HepG2 (cell line): ENCODE measurements around the gene MRPL14. TPM values are rescaled to one million over a fixed set of nuclear protein-coding genes. Genes with fewer than 3 reads are reported as not detected.
A peak's percentile ranks its signal among the peaks of the same experiment; 100 is the strongest.

Source experiments
- BRCA1 ChIP-seq: sonication (generic); formaldehyde crosslinking; IDR thresholded peaks from 2 replicates; pipeline ENCODE4 v1.4.0; 2020; ENCODE audit warnings: missing genetic modification reagents
- ELF4 ChIP-seq: sonication (generic); formaldehyde crosslinking; IDR thresholded peaks from 2 replicates; pipeline ENCODE4 v1.5.0; 2020; ENCODE audit warnings: missing genetic modification reagents, mild to moderate bottlenecking, moderate library complexity, borderline replicate concordance
- KDM2A ChIP-seq: sonication (generic); formaldehyde crosslinking; IDR thresholded peaks from 2 replicates; pipeline ENCODE4 v1.4.0; 2020; ENCODE audit warnings: low read depth, missing genetic modification reagents, borderline replicate concordance
- NRL ChIP-seq: sonication (generic); formaldehyde crosslinking; IDR thresholded peaks from 2 replicates; pipeline ENCODE4 v1.5.0; 2020; ENCODE audit warnings: missing genetic modification reagents, mild to moderate bottlenecking, moderate library complexity, borderline replicate concordance
- polyA plus RNA-seq, 8 experiments: library from polyadenylated mRNA; depleted of rRNA in 3 of 8; stranded (reverse) in 7 of 8; unstranded in 1 of 8; fragments of >200 nt; fragmentation: Illumina TruSeq in 4 of 8; extraction: Trizol in 4 of 8; gene quantifications; 2 replicates each; pipeline versions ENCODE4 v1.2.1 to v1.2.3, GENCODE V29; 2011 to 2016; ENCODE audit warnings: low read depth in 4 of 8, missing spikeins in 1 of 8, mixed read lengths in 1 of 8; ENCODE audit not compliant: insufficient read depth in 1 of 8
- total RNA-seq, 5 experiments: library from RNA; depleted of rRNA; stranded (reverse); fragments of >200 nt; fragmentation: Illumina TruSeq; extraction: Trizol; gene quantifications; 2 replicates each; pipeline ENCODE4 v1.2.3, GENCODE V29; 2016; ENCODE audit warnings: low read depth in 1 of 5
- TF ChIP-seq, protein P1 (sequence below): sonication (generic); formaldehyde crosslinking; IDR thresholded peaks from 2 replicates; pipeline ENCODE4 v1.4.0; 2020; ENCODE audit warnings: missing genetic modification reagents
- TF ChIP-seq, protein P2 (sequence below): sonication (generic); formaldehyde crosslinking; IDR thresholded peaks from one replicate; pipeline ENCODE4 v1.5.1; 2020; ENCODE audit warnings: mild to moderate bottlenecking, missing genetic modification reagents; ENCODE audit errors: not compliant biosample characterization
- TF ChIP-seq, protein P3 (sequence below): sonication (generic); formaldehyde crosslinking; IDR thresholded peaks from 2 replicates; pipeline ENCODE4 v1.4.0; 2020; ENCODE audit warnings: missing genetic modification reagents
- TF ChIP-seq, protein P4 (sequence below), 2 experiments: IDR thresholded peaks; 2 replicates each; pipeline ENCODE4 v1.6.1; 2011 to 2012; ENCODE audit warnings: low read length in 2 of 2, borderline replicate concordance in 1 of 2, low read depth in 1 of 2, mild to moderate bottlenecking in 1 of 2, moderate library complexity in 1 of 2

The MRPL14 gene
- total and polyA plus RNA-seq, 2 of the 13 experiments (the other 11 are each of a cell fraction or from before 2014, with no cell fraction given), result 157 to 178 TPM

DNA sequence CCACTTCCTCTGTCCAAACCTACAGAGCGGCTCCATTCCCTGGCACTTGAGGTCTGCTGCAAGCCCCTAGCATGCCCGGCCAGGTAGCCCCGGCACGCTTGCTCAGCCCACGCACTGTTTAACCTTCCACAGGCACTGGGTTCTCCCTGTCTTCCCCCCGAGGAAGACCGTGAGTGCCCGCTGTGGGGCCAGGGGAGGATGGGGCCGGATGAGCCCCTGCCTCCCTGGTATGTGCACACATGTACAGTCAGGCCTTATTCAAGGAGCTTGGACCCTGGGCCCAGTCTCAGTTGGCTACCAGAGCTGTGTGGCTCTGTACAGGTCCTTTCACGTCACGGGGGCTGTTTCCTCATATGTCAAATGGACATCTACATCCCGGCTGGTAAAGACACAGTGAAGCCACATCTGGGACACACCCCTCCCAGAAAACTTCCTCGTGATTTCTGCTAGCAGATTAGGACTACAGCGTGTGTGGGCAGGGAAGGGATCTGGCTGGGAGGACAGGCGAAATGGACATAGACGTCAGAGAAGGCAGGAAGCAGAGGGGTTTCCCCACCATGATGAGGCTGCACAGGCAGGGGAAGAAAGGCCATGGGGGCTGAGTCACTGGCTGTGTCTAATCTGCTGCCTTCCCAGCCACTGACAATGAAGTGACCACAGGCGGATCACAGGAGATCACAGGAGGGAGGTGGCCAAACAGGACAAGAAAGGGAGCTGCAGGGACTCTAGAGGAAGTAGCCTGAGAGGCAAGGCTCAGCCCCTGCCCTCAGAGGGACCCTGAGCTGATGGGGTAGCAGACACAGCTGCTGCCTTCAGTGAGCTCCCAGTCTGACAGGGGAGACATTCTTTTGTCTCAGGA lies 62.9 kb downstream of the MRPL14 start (continued):
- TF ChIP-seq, protein P1, sequence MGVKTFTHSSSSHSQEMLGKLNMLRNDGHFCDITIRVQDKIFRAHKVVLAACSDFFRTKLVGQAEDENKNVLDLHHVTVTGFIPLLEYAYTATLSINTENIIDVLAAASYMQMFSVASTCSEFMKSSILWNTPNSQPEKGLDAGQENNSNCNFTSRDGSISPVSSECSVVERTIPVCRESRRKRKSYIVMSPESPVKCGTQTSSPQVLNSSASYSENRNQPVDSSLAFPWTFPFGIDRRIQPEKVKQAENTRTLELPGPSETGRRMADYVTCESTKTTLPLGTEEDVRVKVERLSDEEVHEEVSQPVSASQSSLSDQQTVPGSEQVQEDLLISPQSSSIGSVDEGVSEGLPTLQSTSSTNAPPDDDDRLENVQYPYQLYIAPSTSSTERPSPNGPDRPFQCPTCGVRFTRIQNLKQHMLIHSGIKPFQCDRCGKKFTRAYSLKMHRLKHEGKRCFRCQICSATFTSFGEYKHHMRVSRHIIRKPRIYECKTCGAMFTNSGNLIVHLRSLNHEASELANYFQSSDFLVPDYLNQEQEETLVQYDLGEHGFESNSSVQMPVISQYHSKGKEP (CRISPR knock-in tag), result no peak
- no peak for TF ChIP-seq KDM2A (CRISPR knock-in tag)
- no peak for TF ChIP-seq ELF4 (CRISPR knock-in tag)
- no peak for TF ChIP-seq NRL (CRISPR knock-in tag)
- TF ChIP-seq BRCA1, result no peak
- TF ChIP-seq, protein P2, sequence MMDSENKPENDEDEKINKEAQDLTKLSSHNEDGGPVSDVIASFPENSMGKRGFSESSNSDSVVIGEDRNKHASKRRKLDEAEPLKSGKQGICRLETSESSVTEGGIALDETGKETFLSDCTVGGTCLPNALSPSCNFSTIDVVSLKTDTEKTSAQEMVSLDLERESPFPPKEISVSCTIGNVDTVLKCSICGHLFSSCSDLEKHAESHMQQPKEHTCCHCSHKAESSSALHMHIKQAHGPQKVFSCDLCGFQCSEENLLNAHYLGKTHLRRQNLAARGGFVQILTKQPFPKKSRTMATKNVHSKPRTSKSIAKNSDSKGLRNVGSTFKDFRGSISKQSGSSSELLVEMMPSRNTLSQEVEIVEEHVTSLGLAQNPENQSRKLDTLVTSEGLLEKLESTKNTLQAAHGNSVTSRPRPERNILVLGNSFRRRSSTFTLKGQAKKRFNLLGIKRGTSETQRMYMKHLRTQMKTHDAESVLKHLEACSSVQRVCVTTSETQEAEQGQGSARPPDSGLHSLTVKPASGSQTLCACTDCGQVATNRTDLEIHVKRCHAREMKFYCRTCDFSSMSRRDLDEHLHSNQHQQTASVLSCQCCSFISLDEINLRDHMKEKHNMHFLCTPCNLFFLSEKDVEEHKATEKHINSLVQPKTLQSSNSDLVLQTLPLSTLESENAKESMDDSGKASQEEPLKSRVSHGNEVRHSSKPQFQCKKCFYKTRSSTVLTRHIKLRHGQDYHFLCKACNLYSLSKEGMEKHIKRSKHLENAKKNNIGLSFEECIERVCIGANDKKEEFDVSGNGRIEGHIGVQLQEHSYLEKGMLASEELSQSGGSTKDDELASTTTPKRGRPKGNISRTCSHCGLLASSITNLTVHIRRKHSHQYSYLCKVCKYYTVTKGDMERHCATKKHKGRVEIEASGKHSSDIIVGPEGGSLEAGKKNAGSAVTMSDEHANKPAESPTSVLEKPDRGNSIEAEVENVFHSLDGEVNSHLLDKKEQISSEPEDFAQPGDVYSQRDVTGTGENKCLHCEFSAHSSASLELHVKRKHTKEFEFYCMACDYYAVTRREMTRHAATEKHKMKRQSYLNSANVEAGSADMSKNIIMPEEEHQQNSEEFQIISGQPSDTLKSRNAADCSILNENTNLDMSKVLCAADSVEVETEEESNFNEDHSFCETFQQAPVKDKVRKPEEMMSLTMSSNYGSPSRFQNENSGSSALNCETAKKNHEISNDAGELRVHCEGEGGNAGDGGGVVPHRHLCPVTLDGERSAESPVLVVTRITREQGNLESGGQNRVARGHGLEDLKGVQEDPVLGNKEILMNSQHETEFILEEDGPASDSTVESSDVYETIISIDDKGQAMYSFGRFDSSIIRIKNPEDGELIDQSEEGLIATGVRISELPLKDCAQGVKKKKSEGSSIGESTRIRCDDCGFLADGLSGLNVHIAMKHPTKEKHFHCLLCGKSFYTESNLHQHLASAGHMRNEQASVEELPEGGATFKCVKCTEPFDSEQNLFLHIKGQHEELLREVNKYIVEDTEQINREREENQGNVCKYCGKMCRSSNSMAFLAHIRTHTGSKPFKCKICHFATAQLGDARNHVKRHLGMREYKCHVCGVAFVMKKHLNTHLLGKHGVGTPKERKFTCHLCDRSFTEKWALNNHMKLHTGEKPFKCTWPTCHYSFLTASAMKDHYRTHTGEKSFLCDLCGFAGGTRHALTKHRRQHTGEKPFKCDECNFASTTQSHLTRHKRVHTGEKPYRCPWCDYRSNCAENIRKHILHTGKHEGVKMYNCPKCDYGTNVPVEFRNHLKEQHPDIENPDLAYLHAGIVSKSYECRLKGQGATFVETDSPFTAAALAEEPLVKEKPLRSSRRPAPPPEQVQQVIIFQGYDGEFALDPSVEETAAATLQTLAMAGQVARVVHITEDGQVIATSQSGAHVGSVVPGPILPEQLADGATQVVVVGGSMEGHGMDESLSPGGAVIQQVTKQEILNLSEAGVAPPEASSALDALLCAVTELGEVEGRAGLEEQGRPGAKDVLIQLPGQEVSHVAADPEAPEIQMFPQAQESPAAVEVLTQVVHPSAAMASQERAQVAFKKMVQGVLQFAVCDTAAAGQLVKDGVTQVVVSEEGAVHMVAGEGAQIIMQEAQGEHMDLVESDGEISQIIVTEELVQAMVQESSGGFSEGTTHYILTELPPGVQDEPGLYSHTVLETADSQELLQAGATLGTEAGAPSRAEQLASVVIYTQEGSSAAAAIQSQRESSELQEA (CRISPR knock-in tag), result no peak
- TF ChIP-seq, protein P3, sequence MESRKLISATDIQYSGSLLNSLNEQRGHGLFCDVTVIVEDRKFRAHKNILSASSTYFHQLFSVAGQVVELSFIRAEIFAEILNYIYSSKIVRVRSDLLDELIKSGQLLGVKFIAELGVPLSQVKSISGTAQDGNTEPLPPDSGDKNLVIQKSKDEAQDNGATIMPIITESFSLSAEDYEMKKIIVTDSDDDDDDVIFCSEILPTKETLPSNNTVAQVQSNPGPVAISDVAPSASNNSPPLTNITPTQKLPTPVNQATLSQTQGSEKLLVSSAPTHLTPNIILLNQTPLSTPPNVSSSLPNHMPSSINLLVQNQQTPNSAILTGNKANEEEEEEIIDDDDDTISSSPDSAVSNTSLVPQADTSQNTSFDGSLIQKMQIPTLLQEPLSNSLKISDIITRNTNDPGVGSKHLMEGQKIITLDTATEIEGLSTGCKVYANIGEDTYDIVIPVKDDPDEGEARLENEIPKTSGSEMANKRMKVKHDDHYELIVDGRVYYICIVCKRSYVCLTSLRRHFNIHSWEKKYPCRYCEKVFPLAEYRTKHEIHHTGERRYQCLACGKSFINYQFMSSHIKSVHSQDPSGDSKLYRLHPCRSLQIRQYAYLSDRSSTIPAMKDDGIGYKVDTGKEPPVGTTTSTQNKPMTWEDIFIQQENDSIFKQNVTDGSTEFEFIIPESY (CRISPR knock-in tag), result 0 out of 2 replicates have a peak, but pooled peaks have one; percentile 10
- TF ChIP-seq, protein P4, sequence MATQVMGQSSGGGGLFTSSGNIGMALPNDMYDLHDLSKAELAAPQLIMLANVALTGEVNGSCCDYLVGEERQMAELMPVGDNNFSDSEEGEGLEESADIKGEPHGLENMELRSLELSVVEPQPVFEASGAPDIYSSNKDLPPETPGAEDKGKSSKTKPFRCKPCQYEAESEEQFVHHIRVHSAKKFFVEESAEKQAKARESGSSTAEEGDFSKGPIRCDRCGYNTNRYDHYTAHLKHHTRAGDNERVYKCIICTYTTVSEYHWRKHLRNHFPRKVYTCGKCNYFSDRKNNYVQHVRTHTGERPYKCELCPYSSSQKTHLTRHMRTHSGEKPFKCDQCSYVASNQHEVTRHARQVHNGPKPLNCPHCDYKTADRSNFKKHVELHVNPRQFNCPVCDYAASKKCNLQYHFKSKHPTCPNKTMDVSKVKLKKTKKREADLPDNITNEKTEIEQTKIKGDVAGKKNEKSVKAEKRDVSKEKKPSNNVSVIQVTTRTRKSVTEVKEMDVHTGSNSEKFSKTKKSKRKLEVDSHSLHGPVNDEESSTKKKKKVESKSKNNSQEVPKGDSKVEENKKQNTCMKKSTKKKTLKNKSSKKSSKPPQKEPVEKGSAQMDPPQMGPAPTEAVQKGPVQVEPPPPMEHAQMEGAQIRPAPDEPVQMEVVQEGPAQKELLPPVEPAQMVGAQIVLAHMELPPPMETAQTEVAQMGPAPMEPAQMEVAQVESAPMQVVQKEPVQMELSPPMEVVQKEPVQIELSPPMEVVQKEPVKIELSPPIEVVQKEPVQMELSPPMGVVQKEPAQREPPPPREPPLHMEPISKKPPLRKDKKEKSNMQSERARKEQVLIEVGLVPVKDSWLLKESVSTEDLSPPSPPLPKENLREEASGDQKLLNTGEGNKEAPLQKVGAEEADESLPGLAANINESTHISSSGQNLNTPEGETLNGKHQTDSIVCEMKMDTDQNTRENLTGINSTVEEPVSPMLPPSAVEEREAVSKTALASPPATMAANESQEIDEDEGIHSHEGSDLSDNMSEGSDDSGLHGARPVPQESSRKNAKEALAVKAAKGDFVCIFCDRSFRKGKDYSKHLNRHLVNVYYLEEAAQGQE (IDR thresholded peaks at IDR 0.05; ENCODE audit: borderline replicate concordance in 1 of 2, low read depth in 1 of 2, low read length in 2 of 2), result no peak
